Activated CD4-positive, alpha-beta T cell treated with anti-CD3 and anti-CD28 coated beads, Interleukin-2, amount 10 ng/mL, durations not matched to agents 7 days and 5 days (primary cell): ENCODE measurements around the gene GRHPR. TPM values are rescaled to one million over a fixed set of nuclear protein-coding genes. Genes with fewer than 3 reads are reported as not detected.

ENCODE experiments used
- CTCF ChIA-PET: fragments of 350-600 bp; sonication (Branson Sonifier 250); formaldehyde crosslinking; loops from one replicate; lab custom pipeline; 2021; ENCODE audit warnings: antibody characterized with exemption; lab: Charles Lee
- POLR2A ChIA-PET: fragments of 350-600 bp; sonication (Branson Sonifier 250); formaldehyde crosslinking; loops from one replicate; lab custom pipeline; 2021; ENCODE audit warnings: antibody characterized with exemption; lab: Charles Lee
- DNase-seq: peaks from one replicate; pipeline ENCODE4 v3.0.0-alpha.2; 2020
- H3K27ac Mint-ChIP-seq: one replicate; pipeline ENCODE4 v1.8.0; 2021; ENCODE audit warnings: mild to moderate bottlenecking, moderate library complexity, mixed read lengths
- H3K27me3 Mint-ChIP-seq: one replicate; pipeline ENCODE4 v1.8.0; 2021; ENCODE audit warnings: mixed read lengths
- H3K36me3 Mint-ChIP-seq: one replicate; pipeline ENCODE4 v1.8.0; 2021; ENCODE audit warnings: low read depth, mixed read lengths
- H3K4me1 Mint-ChIP-seq: one replicate; pipeline ENCODE4 v1.8.0; 2021; ENCODE audit warnings: mixed read lengths
- H3K4me3 Mint-ChIP-seq: one replicate; pipeline ENCODE4 v1.8.0; 2021; ENCODE audit warnings: mild to moderate bottlenecking, moderate library complexity, mixed read lengths
- H3K9me3 Mint-ChIP-seq: one replicate; pipeline ENCODE4 v1.8.0; 2021; ENCODE audit warnings: mixed read lengths
- total RNA-seq, 2 experiments: library from RNA; stranded (reverse); gene quantifications; one replicate each; pipeline ENCODE4 v1.2.3, GENCODE V29; 2021

Gene GRHPR
- total RNA-seq, 2 experiments from 2014 or later, result 49.8 to 53.7 TPM

DNA sequence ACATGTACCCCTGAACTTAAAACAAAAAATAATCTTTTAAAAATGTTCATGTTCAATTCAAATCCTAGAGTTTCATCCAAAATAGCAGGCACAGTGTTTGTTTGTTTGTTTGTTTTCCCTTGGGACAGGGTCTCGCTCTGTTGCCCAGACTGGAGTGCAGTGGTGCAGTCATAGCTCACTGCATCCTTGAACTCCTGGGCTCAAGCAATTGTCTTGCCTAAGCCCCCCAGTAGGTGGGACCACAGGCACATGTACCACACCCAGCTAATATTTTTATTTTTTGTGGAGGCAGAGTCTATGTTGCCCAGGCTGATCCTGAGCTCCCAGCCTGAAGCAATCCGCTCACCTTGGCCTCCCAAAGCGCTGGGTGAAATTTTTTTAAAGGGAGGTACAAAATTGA, 58.3 kb downstream of the GRHPR start:
- Mint-ChIP-seq H3K27ac (no peak overlapping the region), H3K9me3 (no peaks in the 10 kb centered on the region), H3K27me3 (peaks cover 33% of the 10 kb centered on the region), H3K4me1 (peaks cover 10% of the 10 kb centered on the region), H3K4me3 (no peak overlapping the region), H3K36me3 (no peaks in the 10 kb centered on the region)
- DNase-seq, result no peak
- POLR2A ChIA-PET, result no interaction called here
- CTCF ChIA-PET, result no interaction called here

GRCh38 chr9:37485389-37486255, 63.1 kb downstream of the GRHPR start, which contains the start of gene POLR1E:
Gene POLR1E, plus strand, starts transcription at chr9:37485948. Its CDS starts 100 bp downstream, at chr9:37486048.
- Mint-ChIP-seq H3K27me3 (peaks cover 7% of the 10 kb centered on the region), H3K9me3 (no peaks in the 10 kb centered on the region), H3K27ac (peak within 1 kb of the TSS; percentile 94), H3K4me3 (peak within 1 kb of the TSS; percentile 91), H3K4me1 (peaks cover 39% of the 10 kb centered on the region), H3K36me3 (peaks cover 22% of the 10 kb centered on the region)
- CTCF ChIA-PET, result interaction anchor here (0.6 to 2.1 kb wide), 4 partner anchors 10 to 71 kb away, joined by 3 to 7 read pairs (median 3); no protein-coding TSS in a partner anchor
- DNase-seq, result peak; percentile 96
- POLR2A ChIA-PET, result interaction anchor here (0.6 to 1.4 kb wide), 4 partner anchors 20 to 264 kb away, joined by 3 to 4 read pairs (median 4); partner anchors contain the start of genes TOMM5 and ZBTB5

- ChIA-PET CTCF (interaction anchor here (0.6 to 2.1 kb wide), 3 partner anchors 9 to 34 kb away, joined by 3 to 7 read pairs (median 3); no protein-coding TSS in a partner anchor), POLR2A (interaction anchor here (0.5 to 1.1 kb wide), 2 partner anchors 106 to 1043 kb away, joined by 4 read pairs; partner anchors contain the start of gene TOMM5)
- no peak for DNase-seq
- Mint-ChIP-seq H3K27me3 (peaks cover 6% of the 10 kb centered on the region), H3K36me3 (peaks cover 26% of the 10 kb centered on the region), H3K4me3 (peak overlapping the region; percentile 91), H3K9me3 (no peaks in the 10 kb centered on the region), H3K4me1 (peaks cover 41% of the 10 kb centered on the region), H3K27ac (peak overlapping the region; percentile 94)
Measured at GRCh38 chr9:37486256-37486615, 63.7 kb downstream of the GRHPR start.

Other genes with a start within 250 kb of the GRHPR start
- gene ZBTB5, start 42.8 kb downstream of the GRHPR start, total RNA-seq, result 10 to 100 TPM; 10.0 to 10.2 TPM
- 10 to 100 TPM; 35.8 to 36.3 TPM for gene POLR1E, start 63.3 kb downstream of the GRHPR start, total RNA-seq
- gene FBXO10, start 153.7 kb downstream of the GRHPR start, total RNA-seq, result 1 to 10 TPM; 2.6 TPM
- 10 to 100 TPM; 81.0 to 88.7 TPM for gene TOMM5, start 169.9 kb downstream of the GRHPR start, total RNA-seq
- not detected for gene FRMPD1, start 228.3 kb downstream of the GRHPR start, total RNA-seq